ENCODE measurements around the gene BEGAIN. TPM values are rescaled to one million over a fixed set of nuclear protein-coding genes. Genes with fewer than 3 reads are reported as not detected.

BEGAIN gene
- total and polyA plus RNA-seq, 9 donors = 0.35 to 11.0 (median 4.6) TPM

DNA sequence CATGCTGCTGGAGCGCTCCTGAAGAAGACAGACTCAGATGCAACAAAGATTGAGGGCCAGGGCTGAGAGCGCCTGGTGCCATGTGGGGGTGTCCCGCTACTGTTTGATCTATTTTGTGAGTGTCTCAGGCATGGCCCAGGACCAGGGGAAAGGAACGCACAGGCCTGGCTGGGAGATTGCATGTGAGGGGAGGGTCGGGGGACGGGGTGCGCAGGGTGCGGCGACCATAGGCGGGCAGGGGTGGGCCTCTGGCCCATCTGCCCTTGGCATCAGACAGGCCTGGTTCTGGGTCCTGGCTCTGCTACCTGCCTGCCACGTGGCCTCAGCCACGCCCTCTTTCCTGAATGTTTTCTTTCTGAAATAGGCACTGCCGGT is 47.5 kb downstream of the BEGAIN start:
- Histone ChIP-seq H3K9me3 (no peaks in the 10 kb centered on the region), H3K36me3 (no peaks in the 10 kb centered on the region), H3K27me3 (no peaks in the 10 kb centered on the region), H3K4me1 (ENCODE audit: insufficient read depth) (no peaks in the 10 kb centered on the region), H3K27ac (no peak overlapping the region), H3K4me3 (no peak overlapping the region)
- 88 to 91% (median 89%) methylated on average over 12 to 13 of the region's 13 CpGs for WGBS, 3 donors
- intact Hi-C loops (cut with DNase I) = no loop called here
- peak in 4 of 5 donors; percentile 7 to 17 (median 16) for DNase-seq
- TF ChIP-seq EP300 (IDR thresholded peaks at IDR 0.05) (no peak), POLR2A (IDR thresholded peaks at IDR 0.05) (no peak)
- TF ChIP-seq, protein P1, sequence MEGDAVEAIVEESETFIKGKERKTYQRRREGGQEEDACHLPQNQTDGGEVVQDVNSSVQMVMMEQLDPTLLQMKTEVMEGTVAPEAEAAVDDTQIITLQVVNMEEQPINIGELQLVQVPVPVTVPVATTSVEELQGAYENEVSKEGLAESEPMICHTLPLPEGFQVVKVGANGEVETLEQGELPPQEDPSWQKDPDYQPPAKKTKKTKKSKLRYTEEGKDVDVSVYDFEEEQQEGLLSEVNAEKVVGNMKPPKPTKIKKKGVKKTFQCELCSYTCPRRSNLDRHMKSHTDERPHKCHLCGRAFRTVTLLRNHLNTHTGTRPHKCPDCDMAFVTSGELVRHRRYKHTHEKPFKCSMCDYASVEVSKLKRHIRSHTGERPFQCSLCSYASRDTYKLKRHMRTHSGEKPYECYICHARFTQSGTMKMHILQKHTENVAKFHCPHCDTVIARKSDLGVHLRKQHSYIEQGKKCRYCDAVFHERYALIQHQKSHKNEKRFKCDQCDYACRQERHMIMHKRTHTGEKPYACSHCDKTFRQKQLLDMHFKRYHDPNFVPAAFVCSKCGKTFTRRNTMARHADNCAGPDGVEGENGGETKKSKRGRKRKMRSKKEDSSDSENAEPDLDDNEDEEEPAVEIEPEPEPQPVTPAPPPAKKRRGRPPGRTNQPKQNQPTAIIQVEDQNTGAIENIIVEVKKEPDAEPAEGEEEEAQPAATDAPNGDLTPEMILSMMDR (IDR thresholded peaks at IDR 0.05) = no peak

DNA sequence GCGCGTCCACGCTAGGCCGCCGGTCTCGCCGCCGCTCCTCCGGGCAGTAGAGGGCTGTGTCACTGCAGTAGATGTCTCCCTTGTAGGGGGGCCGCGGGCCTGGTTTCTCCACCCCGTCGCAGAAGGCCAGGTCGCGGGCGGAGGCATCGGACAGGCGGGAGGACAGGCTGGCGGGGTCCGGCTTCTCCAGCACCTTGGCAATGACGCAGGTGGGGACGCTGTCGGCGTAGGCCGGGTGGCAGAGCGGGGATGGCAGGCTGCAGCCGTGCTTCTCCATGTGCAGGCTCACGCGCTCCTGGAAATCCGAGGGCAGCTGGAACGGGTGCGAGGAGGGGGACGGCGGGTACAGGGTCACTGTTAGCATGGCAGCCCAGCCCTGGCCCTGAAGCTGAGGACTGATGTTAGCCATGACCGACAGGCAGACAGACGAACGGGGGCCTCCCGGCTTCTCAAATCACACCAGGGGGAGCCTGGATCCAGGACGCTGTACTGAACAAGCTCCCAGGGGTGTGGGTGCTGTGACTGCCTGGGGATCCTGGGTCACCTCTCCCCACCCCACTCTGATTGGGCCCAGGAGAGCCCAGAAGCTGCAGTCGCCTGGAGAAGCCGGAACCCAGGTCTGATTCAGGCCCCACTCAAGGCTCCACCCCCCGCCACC is 48.1 kb downstream of the BEGAIN start:
- intact Hi-C loops (cut with DNase I) = no loop called here
- WGBS, 3 donors = 96 to 97% (median 97%) methylated on average over 42 of the region's 42 CpGs
- TF ChIP-seq POLR2A (IDR thresholded peaks at IDR 0.05) = no peak
- TF ChIP-seq, protein P1 (IDR thresholded peaks at IDR 0.05) = no peak
- no peak for TF ChIP-seq EP300 (IDR thresholded peaks at IDR 0.05)

DNA sequence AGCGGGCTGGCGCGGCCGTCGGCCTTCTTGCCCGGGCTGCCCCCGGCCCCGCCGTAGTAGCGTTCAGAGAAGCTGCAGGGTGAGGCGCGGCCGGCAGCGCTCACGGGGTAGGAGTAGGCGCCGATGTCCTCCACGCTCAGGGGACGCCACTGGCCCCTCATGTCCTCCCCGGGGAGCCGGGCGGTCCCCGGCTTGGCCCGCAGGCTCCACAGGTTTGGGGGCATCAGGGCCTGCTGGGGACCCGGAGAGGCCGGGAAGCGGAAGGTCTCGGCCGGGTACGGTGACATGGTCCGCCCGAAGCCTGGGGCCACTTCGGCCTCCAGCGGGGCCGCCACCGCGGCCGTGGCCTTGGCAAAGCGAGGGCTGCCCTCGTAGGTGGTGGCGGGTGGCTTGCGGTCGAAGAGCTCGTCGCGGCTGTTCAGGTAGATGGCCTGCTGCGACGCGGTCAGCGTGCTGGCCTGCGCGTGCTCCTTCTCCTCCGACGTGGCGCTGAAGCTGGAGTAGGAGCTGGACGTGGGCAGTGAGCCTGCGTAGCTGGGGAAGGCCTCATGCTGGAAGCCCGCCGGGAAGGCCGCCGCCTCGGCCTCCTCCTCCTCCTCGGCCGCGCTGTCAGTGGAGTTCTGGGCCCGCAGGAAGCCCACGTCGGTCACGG is 48.7 kb downstream of the BEGAIN start:
- Histone ChIP-seq H3K36me3 (no peaks in the 10 kb centered on the region), H3K27ac (no peak overlapping the region), H3K4me1 (ENCODE audit: insufficient read depth) (peaks cover 6% of the 10 kb centered on the region), H3K9me3 (no peaks in the 10 kb centered on the region), H3K27me3 (no peaks in the 10 kb centered on the region), H3K4me3 (no peak overlapping the region)
- intact Hi-C loops (cut with DNase I) = no loop called here
- no peak for TF ChIP-seq POLR2A (IDR thresholded peaks at IDR 0.05)
- TF ChIP-seq EP300 (IDR thresholded peaks at IDR 0.05) = no peak
- TF ChIP-seq, protein P1 (IDR thresholded peaks at IDR 0.05) = no peak
- 96 to 97% (median 97%) methylated on average over 68 to 69 of the region's 69 CpGs for WGBS, 3 donors
- peak; percentile 7 to 33 (median 22) for DNase-seq

More for the DNA sequence above, 48.1 kb downstream of the BEGAIN start:
- Histone ChIP-seq H3K9me3 (no peaks in the 10 kb centered on the region), H3K4me1 (ENCODE audit: insufficient read depth) (peaks cover under 1% of the 10 kb centered on the region), H3K27ac (no peak overlapping the region), H3K36me3 (no peaks in the 10 kb centered on the region), H3K27me3 (no peaks in the 10 kb centered on the region), H3K4me3 (no peak overlapping the region)
- DNase-seq = peak; percentile 10 to 36 (median 22)

DNA sequence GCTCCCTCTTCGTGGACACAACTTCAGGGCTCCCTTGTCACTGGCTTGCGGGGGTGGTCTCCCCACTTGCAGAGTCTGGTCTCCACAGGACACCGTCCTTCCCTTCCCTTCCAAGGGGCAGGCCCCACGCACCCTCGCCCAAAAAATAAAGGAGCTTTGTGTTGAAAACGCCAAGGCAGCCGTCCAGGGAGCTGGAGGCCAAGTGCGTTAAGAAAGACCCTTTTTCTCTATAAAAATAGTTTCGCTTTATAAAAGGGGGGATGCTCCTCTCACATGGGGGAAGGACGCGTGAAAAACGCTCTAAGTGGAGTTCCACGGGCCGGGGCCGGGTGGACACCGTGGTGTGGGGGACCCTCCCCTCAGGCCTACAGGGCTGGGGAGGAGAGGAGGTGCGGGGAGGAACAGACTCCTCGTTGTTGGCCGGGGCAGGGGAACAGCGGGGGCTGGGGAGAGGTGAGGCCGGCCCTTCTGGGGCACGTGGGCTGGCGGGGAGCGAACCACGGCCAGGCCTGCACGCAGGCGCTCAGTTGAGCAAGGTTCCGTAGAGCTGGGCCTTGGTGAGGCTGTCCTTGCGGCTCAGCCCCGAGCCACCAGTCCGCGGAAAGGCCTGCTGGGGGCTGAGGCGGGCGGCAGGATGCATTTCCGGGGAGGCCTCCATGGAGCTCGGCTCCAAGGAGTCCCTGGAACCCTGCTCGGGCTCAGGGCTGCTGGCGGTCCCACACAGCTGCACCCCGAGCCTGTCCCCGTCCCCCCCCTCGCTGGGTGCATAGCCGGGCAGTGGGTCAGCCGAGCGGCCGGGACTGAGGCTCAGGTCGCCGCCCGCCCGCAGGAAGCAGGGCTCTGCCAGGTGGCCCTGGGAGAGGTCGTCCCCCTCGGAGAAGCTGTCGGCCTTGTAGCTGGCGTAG is 49.5 kb downstream of the BEGAIN start:
- TF ChIP-seq POLR2A (IDR thresholded peaks at IDR 0.05) = no peak
- TF ChIP-seq EP300 (IDR thresholded peaks at IDR 0.05) = no peak
- TF ChIP-seq, protein P1 (IDR thresholded peaks at IDR 0.05) = no peak
- no peak overlapping the region for H3K4me3 ChIP-seq

More for the DNA sequence above, 49.5 kb downstream of the BEGAIN start:
- no peak overlapping the region for H3K27ac ChIP-seq
- H3K36me3 ChIP-seq = no peaks in the 10 kb centered on the region
- H3K4me1 ChIP-seq (ENCODE audit: insufficient read depth) = peaks cover 12% of the 10 kb centered on the region
- intact Hi-C loops (cut with DNase I) = no loop called here
- H3K9me3 ChIP-seq = no peaks in the 10 kb centered on the region
- DNase-seq = peak; percentile 14 to 35 (median 23)
- 87 to 91% (median 91%) methylated on average over 41 to 53 of the region's 53 CpGs for WGBS, 3 donors
- no peaks in the 10 kb centered on the region for H3K27me3 ChIP-seq

All from ovary (tissue), 9 donors.